Spleen (tissue), 11 donors: ENCODE measurements around the gene ADAM15. TPM values are rescaled to one million over a fixed set of nuclear protein-coding genes. Genes with fewer than 3 reads are reported as not detected.
A peak's percentile ranks its signal among the peaks of the same experiment; 100 is the strongest.

ENCODE experiments used
- DNase-seq: peaks from one replicate; pipeline ENCODE4 v3.0.0-alpha.2; 2020
- H3K27ac ChIP-seq, 8 donors: fragments of 200-600 bp; sonication (generic) in 7 of 8; 1 replicate in 4 of 8; 2 replicates in 4 of 8; pipeline versions ENCODE4 v1.5.0 to v1.8.0; 2016 to 2021; ENCODE audit warnings: inconsistent platforms in 4 of 8, mild to moderate bottlenecking in 4 of 8, moderate library complexity in 1 of 8
- H3K27me3 ChIP-seq, 7 donors: fragments of 200-600 bp; sonication (generic) in 6 of 7; replicated peaks in 1 of 7; 1 replicate in 4 of 7; 2 replicates in 3 of 7; pipeline versions ENCODE4 v1.5.0 to v1.8.0; 2016 to 2021; ENCODE audit warnings: inconsistent platforms in 3 of 7, mild to moderate bottlenecking in 1 of 7
- H3K36me3 ChIP-seq, 6 donors: fragments of 200-600 bp; sonication (generic) in 5 of 6; 1 replicate in 4 of 6; 2 replicates in 2 of 6; pipeline versions ENCODE4 v1.5.0 to v1.8.0; 2016 to 2021; ENCODE audit warnings: inconsistent platforms in 2 of 6
- H3K4me1 ChIP-seq, 6 donors: fragments of 200-600 bp; sonication (generic) in 5 of 6; 1 replicate in 3 of 6; 2 replicates in 3 of 6; pipeline versions ENCODE4 v1.5.0 to v1.8.0; 2016 to 2021; ENCODE audit warnings: inconsistent platforms in 3 of 6
- H3K4me3 ChIP-seq, 8 donors: fragments of 200-600 bp; sonication (generic) in 7 of 8; 1 replicate in 4 of 8; 2 replicates in 4 of 8; pipeline versions ENCODE4 v1.5.0 to v1.8.0; 2016 to 2021; ENCODE audit warnings: inconsistent platforms in 4 of 8, mild to moderate bottlenecking in 4 of 8, moderate library complexity in 2 of 8
- H3K9me3 ChIP-seq, 8 donors: fragments of 200-600 bp; sonication (generic) in 7 of 8; 1 replicate in 4 of 8; 2 replicates in 4 of 8; pipeline versions ENCODE4 v1.5.0 to v1.8.0; 2016 to 2021; ENCODE audit warnings: inconsistent platforms in 4 of 8
- POLR2A ChIP-seq, 3 donors: fragments of 450-650 bp; IDR thresholded peaks; one replicate each; pipeline ENCODE4 v1.5.1; 2017; ENCODE audit warnings: antibody characterized with exemption in 3 of 3, mild to moderate bottlenecking in 1 of 3
- POLR2AphosphoS5 ChIP-seq, 3 donors: sonication (generic); formaldehyde crosslinking; IDR thresholded peaks; one replicate each; pipeline ENCODE4 v1.5.1; 2017; ENCODE audit warnings: antibody characterized with exemption in 3 of 3
- WGBS, 5 donors: extraction: QIAGEN DNeasy Blood & Tissue Kit in 3 of 5; methylation state at CpG; one replicate each; pipeline versions ENCODE4 v1.1.5 to v1.1.7; 2013 to 2018; 5-methylcytosine and 5-hydroxymethylcytosine counted together
- intact Hi-C: fragments of 100-400 bp; cut with DNase I; formaldehyde crosslinking; loops from one replicate; pipeline ENCODE4 v1.15.0; 2023; ENCODE audit warnings: low total_unique reads
- polyA plus RNA-seq, 3 donors: library from polyadenylated mRNA; stranded (reverse); fragments of 200-250 nt; gene quantifications; one replicate each; pipeline ENCODE4 v1.2.1, GENCODE V29; 2013
- total RNA-seq, 7 donors: library from RNA; depleted of rRNA in 3 of 7; stranded (reverse); fragments of >200 nt in 3 of 7; fragmentation: NEBNext Ultra II Directional in 4 of 7; extraction: Animal tissue kit (Norgen Biotek cat#: 25700) in 4 of 7; gene quantifications; one replicate each; pipeline versions ENCODE4 v1.1.0 to v1.2.1, GENCODE V29; 2016 to 2021
- TF ChIP-seq, protein P1 (sequence below), 11 experiments: fragments of 200-600 bp in 7 of 11; fragments of 450-650 bp in 4 of 11; sonication (generic) in 4 of 11; IDR thresholded peaks in 8 of 11; conservative IDR thresholded peaks in 3 of 11; 1 replicate in 7 of 11; 2 replicates in 4 of 11; pipeline versions ENCODE4 v1.4.0 to v1.8.0; 2016 to 2021; ENCODE audit warnings: antibody characterized with exemption in 11 of 11, inconsistent platforms in 4 of 11, mild to moderate bottlenecking in 1 of 11
- donor health status: healthy with polysubstance abuse.
- donor health status: DM: no; HTN: no; CAD: no; lungs with moderate emphysema.
- donor health status: DM: no; HTN: no; CAD: no.
- donor health status: Bipolar disorder and iron deficiency.
- donor health status: healthy.
- donor health status: DM: no; HTN: no; CAD: no.
- donor health status: DM: yes; HTN: yes; CAD: no.

ADAM15 gene
- total and polyA plus RNA-seq, 10 donors: 70.8 to 313 (median 86.6) TPM

- DNase-seq: peak; percentile 88
- no peaks in the 10 kb centered on the region for H3K27me3 ChIP-seq
- peaks cover 0 to 37% (median 25%) of the 10 kb centered on the region in 6 donors for H3K36me3 ChIP-seq
- WGBS, 5 donors: 1 to 8% (median 2%) methylated on average over 19 to 27 of the region's 27 CpGs
- TF ChIP-seq POLR2AphosphoS5 (IDR thresholded peaks at IDR 0.05) (peak in 2 of 3 donors; percentile 26 to 56), POLR2A (IDR thresholded peaks at IDR 0.05) (no peak)
- TF ChIP-seq, protein P1, sequence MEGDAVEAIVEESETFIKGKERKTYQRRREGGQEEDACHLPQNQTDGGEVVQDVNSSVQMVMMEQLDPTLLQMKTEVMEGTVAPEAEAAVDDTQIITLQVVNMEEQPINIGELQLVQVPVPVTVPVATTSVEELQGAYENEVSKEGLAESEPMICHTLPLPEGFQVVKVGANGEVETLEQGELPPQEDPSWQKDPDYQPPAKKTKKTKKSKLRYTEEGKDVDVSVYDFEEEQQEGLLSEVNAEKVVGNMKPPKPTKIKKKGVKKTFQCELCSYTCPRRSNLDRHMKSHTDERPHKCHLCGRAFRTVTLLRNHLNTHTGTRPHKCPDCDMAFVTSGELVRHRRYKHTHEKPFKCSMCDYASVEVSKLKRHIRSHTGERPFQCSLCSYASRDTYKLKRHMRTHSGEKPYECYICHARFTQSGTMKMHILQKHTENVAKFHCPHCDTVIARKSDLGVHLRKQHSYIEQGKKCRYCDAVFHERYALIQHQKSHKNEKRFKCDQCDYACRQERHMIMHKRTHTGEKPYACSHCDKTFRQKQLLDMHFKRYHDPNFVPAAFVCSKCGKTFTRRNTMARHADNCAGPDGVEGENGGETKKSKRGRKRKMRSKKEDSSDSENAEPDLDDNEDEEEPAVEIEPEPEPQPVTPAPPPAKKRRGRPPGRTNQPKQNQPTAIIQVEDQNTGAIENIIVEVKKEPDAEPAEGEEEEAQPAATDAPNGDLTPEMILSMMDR (IDR thresholded peaks at IDR 0.05 in 8 of 11, conservative IDR thresholded peaks at IDR 0.05 in 3 of 11): no peak
- intact Hi-C loops: no loop called here
- peaks cover 11 to 51% (median 43%) of the 10 kb centered on the region in 6 donors for H3K4me1 ChIP-seq
- H3K4me3 ChIP-seq: peak overlapping the region; percentile 56 to 94 (median 72)
- no peaks in the 10 kb centered on the region for H3K9me3 ChIP-seq
- H3K27ac ChIP-seq: peak overlapping the region; percentile 14 to 95 (median 90)
Measured at GRCh38 chr1:155051777-155052398, 772 bp downstream of the ADAM15 start.

- 23 to 35% (median 28%) methylated on average over 12 of the region's 12 CpGs for WGBS, 5 donors
- no peaks in the 10 kb centered on the region for H3K27me3 ChIP-seq
- intact Hi-C loops: no loop called here
- H3K36me3 ChIP-seq: peaks cover 0 to 45% (median 34%) of the 10 kb centered on the region in 6 donors
- DNase-seq: no peak
- peak overlapping the region; percentile 56 to 94 (median 72) for H3K4me3 ChIP-seq
- TF ChIP-seq, protein P1 (IDR thresholded peaks at IDR 0.05 in 8 of 11, conservative IDR thresholded peaks at IDR 0.05 in 3 of 11): no peak
- TF ChIP-seq POLR2AphosphoS5 (IDR thresholded peaks at IDR 0.05): peak in 2 of 3 donors; percentile 45 to 50
- no peak for TF ChIP-seq POLR2A (IDR thresholded peaks at IDR 0.05)
- H3K4me1 ChIP-seq: peaks cover 11 to 51% (median 43%) of the 10 kb centered on the region in 6 donors
- peak overlapping the region in 7 of 8 donors; percentile 62 to 95 (median 90) for H3K27ac ChIP-seq
- H3K9me3 ChIP-seq: no peaks in the 10 kb centered on the region
Measured at GRCh38 chr1:155052439-155053395, 1.6 kb downstream of the ADAM15 start.

DNA sequence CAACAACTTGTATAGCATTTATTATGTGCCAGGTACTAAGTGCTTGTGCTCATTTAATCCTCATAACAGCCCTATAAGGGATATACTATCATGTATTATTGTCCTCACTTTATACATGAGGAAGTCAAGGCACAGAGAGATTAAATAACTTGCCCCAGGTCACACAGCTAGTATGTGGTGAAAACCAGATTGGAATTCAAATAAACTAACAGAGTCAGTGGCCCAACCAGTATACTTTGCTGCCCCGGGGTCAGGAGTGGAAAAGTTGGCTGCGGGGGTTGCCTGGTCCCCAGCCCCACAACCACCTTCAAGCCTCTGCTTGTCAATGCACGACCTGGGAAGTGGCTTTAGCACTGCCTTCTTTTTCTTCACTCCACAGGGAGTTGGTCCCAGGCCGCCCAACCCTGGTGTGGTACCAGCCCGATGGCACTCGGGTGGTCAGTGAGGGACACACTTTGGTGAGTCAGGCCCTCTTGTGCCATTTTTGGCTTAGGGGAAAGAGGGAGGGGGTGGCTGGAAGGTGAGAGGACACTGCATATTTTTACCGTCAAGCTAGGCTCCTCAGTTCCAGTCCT lies 2.5 kb downstream of the ADAM15 start:
- intact Hi-C loops: no loop called here
- 84 to 94% (median 87%) methylated on average over 7 of the region's 7 CpGs for WGBS, 5 donors
- Histone ChIP-seq H3K27me3 (no peaks in the 10 kb centered on the region), H3K4me3 (peak overlapping the region in 1 of 8 donors; percentile 94), H3K9me3 (no peaks in the 10 kb centered on the region), H3K36me3 (peaks cover 0 to 54% (median 43%) of the 10 kb centered on the region in 6 donors), H3K27ac (peak overlapping the region; percentile 29 to 95 (median 90)), H3K4me1 (peaks cover 11 to 51% (median 43%) of the 10 kb centered on the region in 6 donors)
- TF ChIP-seq POLR2AphosphoS5 (IDR thresholded peaks at IDR 0.05): no peak
- TF ChIP-seq, protein P1 (IDR thresholded peaks at IDR 0.05 in 8 of 11, conservative IDR thresholded peaks at IDR 0.05 in 3 of 11): no peak
- TF ChIP-seq POLR2A (IDR thresholded peaks at IDR 0.05): no peak
- DNase-seq: no peak
